T follicular helper cell (primary cell): Measurements from ENCODE around the gene DPP10.

ENCODE experiments used
- DNase-seq: peaks from one replicate; pipeline ENCODE4 v3.0.0-alpha.2; 2020; ENCODE audit warnings: low read depth

The DPP10 gene

GRCh38 chr2:115738111-115738510, 1295.7 kb downstream of the DPP10 start:
- DNase-seq: no peak

GRCh38 chr2:115739574-115739973, 1297.1 kb downstream of the DPP10 start:
- DNase-seq: no peak

GRCh38 chr2:115746151-115746550, 1303.7 kb downstream of the DPP10 start:
- DNase-seq: no peak

- DNase-seq: no peak
These were observed 1314.8 kb downstream of the DPP10 start for GRCh38 chr2:115757286-115757685.

GRCh38 chr2:115763601-115764000, 1321.2 kb downstream of the DPP10 start:
- no peak for DNase-seq

GRCh38 chr2:115771516-115771915, 1329.1 kb downstream of the DPP10 start:
- DNase-seq: no peak

- no peak for DNase-seq
These were observed 1331.9 kb downstream of the DPP10 start for GRCh38 chr2:115774361-115774760.

- DNase-seq: no peak
These were observed 1336.7 kb downstream of the DPP10 start for GRCh38 chr2:115779085-115779632.

- no peak for DNase-seq
These were observed 1339.8 kb downstream of the DPP10 start for GRCh38 chr2:115782286-115782685.

- no peak for DNase-seq
These were observed 1353.6 kb downstream of the DPP10 start for GRCh38 chr2:115796078-115796477.

GRCh38 chr2:115807276-115807675, 1364.8 kb downstream of the DPP10 start:
- no peak for DNase-seq

GRCh38 chr2:115825912-115826311, 1383.5 kb downstream of the DPP10 start:
- no peak for DNase-seq

GRCh38 chr2:115833196-115833595, 1390.8 kb downstream of the DPP10 start:
- no peak for DNase-seq

GRCh38 chr2:115838539-115838938, 1396.1 kb downstream of the DPP10 start:
- DNase-seq: no peak

GRCh38 chr2:115842306-115842705, 1399.9 kb downstream of the DPP10 start:
- no peak for DNase-seq

- no peak for DNase-seq
These were observed 1405.8 kb downstream of the DPP10 start for GRCh38 chr2:115848192-115848591.

GRCh38 chr2:115867024-115867423, 1424.6 kb downstream of the DPP10 start:
- DNase-seq: no peak

GRCh38 chr2:115874427-115874826, 1432.0 kb downstream of the DPP10 start:
- DNase-seq: no peak

- no peak for DNase-seq
These were observed 1438.1 kb downstream of the DPP10 start for GRCh38 chr2:115880558-115880957.

- DNase-seq: no peak
These were observed 1444.9 kb downstream of the DPP10 start for GRCh38 chr2:115887209-115887776.
